Tibial nerve (tissue), 4 donors: ENCODE data around the gene TIMM22. TPM values are rescaled to one million over a fixed set of nuclear protein-coding genes. Genes with fewer than 3 reads are reported as not detected.

ENCODE experiments used
- DNase-seq, 2 donors: peaks; one replicate each; pipeline ENCODE4 v3.0.0-alpha.2; 2019; ENCODE audit warnings: low spot score in 2 of 2
- H3K27ac ChIP-seq, 4 donors: fragments of 200-600 bp; sonication (generic) in 3 of 4; one replicate each; pipeline ENCODE4 v1.5.1; 2017 to 2019; ENCODE audit warnings: mild to moderate bottlenecking in 1 of 4
- H3K27me3 ChIP-seq, 2 donors: fragments of 200-600 bp; sonication (generic) in 1 of 2; one replicate each; pipeline versions ENCODE4 v1.5.1 to v1.6.0; 2017 to 2019
- H3K36me3 ChIP-seq, 3 donors: fragments of 200-600 bp; sonication (generic); one replicate each; pipeline ENCODE4 v1.5.1; 2018 to 2019
- H3K4me1 ChIP-seq, 4 donors: fragments of 200-600 bp; sonication (generic) in 3 of 4; one replicate each; pipeline ENCODE4 v1.5.1; 2017 to 2019
- H3K4me3 ChIP-seq, 4 donors: fragments of 200-600 bp; sonication (generic) in 3 of 4; one replicate each; pipeline ENCODE4 v1.5.1; 2017 to 2019; ENCODE audit warnings: mild to moderate bottlenecking in 1 of 4, moderate library complexity in 1 of 4
- H3K9me3 ChIP-seq, 4 donors: fragments of 200-600 bp; sonication (generic) in 3 of 4; one replicate each; pipeline ENCODE4 v1.5.1; 2017 to 2019
- CTCF ChIP-seq, 5 experiments: fragments of 200-600 bp in 3 of 5; fragments of 450-650 bp in 2 of 5; sonication (generic) in 3 of 5; IDR thresholded peaks; one replicate each; pipeline ENCODE4 v1.5.1; 2016 to 2019; ENCODE audit warnings: antibody characterized with exemption in 5 of 5, mild to moderate bottlenecking in 3 of 5, moderate library complexity in 2 of 5
- EP300 ChIP-seq, 2 donors: sonication (generic); formaldehyde crosslinking; IDR thresholded peaks; one replicate each; pipeline ENCODE4 v1.6.1; 2017; ENCODE audit warnings: antibody characterized with exemption in 2 of 2, mild to moderate bottlenecking in 1 of 2
- POLR2A ChIP-seq, 2 donors: fragments of 450-650 bp; IDR thresholded peaks; one replicate each; pipeline ENCODE4 v1.6.1; 2017; ENCODE audit warnings: antibody characterized with exemption in 2 of 2, mild to moderate bottlenecking in 2 of 2, moderate library complexity in 2 of 2
- WGBS, 2 donors: methylation state at CpG; one replicate each; pipeline ENCODE4 v1.1.5; 2018; 5-methylcytosine and 5-hydroxymethylcytosine counted together
- small RNA-seq: library from RNA; depleted of rRNA; stranded (forward); fragments of <200 nt; gene quantifications from one replicate; pipeline ENCODE3, GENCODE V24; 2016
- total RNA-seq, 4 donors: library from RNA; depleted of rRNA; stranded (reverse); fragments of >200 nt; gene quantifications; one replicate each; pipeline ENCODE4 v1.1.0, GENCODE V29; 2016

The TIMM22 gene
- total RNA-seq, 4 donors from 2014 or later, result 11.1 to 18.4 (median 14.7) TPM

DNA sequence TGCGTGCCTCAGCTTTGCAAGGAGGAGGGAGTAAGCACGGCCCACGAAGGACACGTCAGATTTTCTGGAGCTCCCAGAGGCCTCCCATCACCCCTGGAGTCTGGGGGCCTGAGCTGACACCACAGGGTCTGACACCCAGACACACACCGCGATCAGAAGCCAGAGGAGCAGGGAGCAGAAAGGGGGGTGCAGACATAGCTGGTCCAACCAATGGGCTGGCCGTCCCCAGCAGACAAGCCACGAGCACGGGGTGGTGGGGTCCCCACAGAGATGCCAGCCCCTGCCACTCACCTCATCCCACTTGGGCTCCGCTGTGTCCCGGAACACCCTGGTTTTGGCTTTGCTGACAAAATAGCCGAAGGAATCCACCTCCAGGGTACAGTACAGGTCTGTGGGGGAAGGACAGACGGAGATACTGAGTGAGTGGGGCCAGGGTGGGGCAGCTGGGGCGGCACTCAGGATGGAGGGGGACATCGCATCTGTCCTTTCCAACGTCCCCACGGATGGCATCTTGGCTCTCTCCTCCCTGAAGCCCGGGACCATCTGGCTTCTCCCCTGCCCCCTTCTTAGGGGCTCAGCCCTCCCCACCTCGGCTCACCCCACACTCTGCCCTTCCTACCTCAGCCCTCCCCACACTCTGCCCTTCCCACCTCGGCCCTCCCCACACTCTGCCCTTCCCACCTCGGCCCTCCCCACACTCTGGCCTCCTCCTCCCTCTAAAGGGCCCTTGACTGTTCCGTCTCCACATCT lies 53.5 kb downstream of the TIMM22 start:
- peaks cover 0 to 66% (median 4%) of the 10 kb centered on the region in 3 donors for H3K36me3 ChIP-seq
- H3K4me1 ChIP-seq, result no peaks in the 10 kb centered on the region
- no peak for DNase-seq
- no peaks in the 10 kb centered on the region for H3K9me3 ChIP-seq
- H3K27ac ChIP-seq, result no peak overlapping the region
- 78 to 82% methylated on average over 20 to 22 of the region's 22 CpGs for WGBS, 2 donors
- no peak for TF ChIP-seq EP300 (IDR thresholded peaks at IDR 0.05)
- no peak for TF ChIP-seq POLR2A (IDR thresholded peaks at IDR 0.05)
- no peak for TF ChIP-seq CTCF (IDR thresholded peaks at IDR 0.05)
- no peak overlapping the region for H3K4me3 ChIP-seq
- H3K27me3 ChIP-seq, result no peaks in the 10 kb centered on the region

- H3K27ac ChIP-seq, result no peak overlapping the region
These were observed 54.3 kb downstream of the TIMM22 start for GRCh38 chr17:1050996-1051925.

More at GRCh38 chr17:1050996-1051925, 54.3 kb downstream of the TIMM22 start:
- Histone ChIP-seq H3K27me3 (no peaks in the 10 kb centered on the region), H3K9me3 (no peaks in the 10 kb centered on the region), H3K36me3 (peaks cover 0 to 66% (median 4%) of the 10 kb centered on the region in 3 donors), H3K4me1 (peaks cover 0 to 6% (median 0%) of the 10 kb centered on the region in 4 donors), H3K4me3 (no peak overlapping the region)
- TF ChIP-seq CTCF (IDR thresholded peaks at IDR 0.05), result no peak
- TF ChIP-seq EP300 (IDR thresholded peaks at IDR 0.05), result no peak
- TF ChIP-seq POLR2A (IDR thresholded peaks at IDR 0.05), result no peak
- no peak for DNase-seq
- 86 to 90% methylated on average over 33 of the region's 33 CpGs for WGBS, 2 donors

Small RNA genes lying within 50 kb of the gene (small RNA-seq; reads per million reads assigned to genes)
- not detected for gene MIR3183

Other genes with a start within 250 kb of the TIMM22 start
- gene GEMIN4, start 244.9 kb upstream of the TIMM22 start, total RNA-seq, result 10 to 100 TPM in 3 of 4 donors, 1 to 10 TPM in 1; 9.9 to 29.0 (median 15.9) TPM
- gene GLOD4, start 214.8 kb upstream of the TIMM22 start, total RNA-seq, result 10 to 100 TPM; 28.6 to 53.7 (median 37.0) TPM
- gene MRM3, start 214.8 kb upstream of the TIMM22 start, total RNA-seq, result 10 to 100 TPM; 18.6 to 29.1 (median 24.8) TPM
- 10 to 100 TPM in 3 of 4 donors, 1 to 10 TPM in 1; 6.6 to 28.4 (median 14.7) TPM for gene NXN, start 17.4 kb upstream of the TIMM22 start, total RNA-seq
- 100 to 1,000 TPM in 2 of 4 donors, 10 to 100 TPM in 2; 88.8 to 193 (median 133) TPM for gene ABR, start 182.9 kb downstream of the TIMM22 start, total RNA-seq